Measurements from ENCODE around the gene PLXNB1. TPM values are rescaled to one million over a fixed set of nuclear protein-coding genes. Genes with fewer than 3 reads are reported as not detected.
"Not testable (repeated sequence)": the region's sequence is repeated elsewhere in the genome, so short reads cannot be mapped to it uniquely, and the experiment has no call there.

PLXNB1 gene
- total RNA-seq, 1 donor from 2014 or later, result 11.5 TPM

GRCh38 chr3:48402907-48403306, 27.0 kb downstream of the PLXNB1 start:
- Histone ChIP-seq H3K27ac (ENCODE audit: low read depth, low read length) (peak overlapping the region; percentile 30), H3K9me3 (ENCODE audit: control insufficient read depth in 3 of 3, low read length in 3 of 3) (no peaks in the 10 kb centered on the region), H3K36me3 (ENCODE audit: control insufficient read depth in 3 of 3, insufficient read depth in 3 of 3, low read length in 3 of 3) (peaks cover 0 to 5% (median 0%) of the 10 kb centered on the region in 3 donors)

GRCh38 chr3:48402281-48402732, 27.6 kb downstream of the PLXNB1 start:
- Histone ChIP-seq H3K27ac (ENCODE audit: low read depth, low read length) (peak overlapping the region; percentile 30), H3K9me3 (ENCODE audit: control insufficient read depth in 3 of 3, low read length in 3 of 3) (no peaks in the 10 kb centered on the region), H3K36me3 (ENCODE audit: control insufficient read depth in 3 of 3, insufficient read depth in 3 of 3, low read length in 3 of 3) (peaks cover 0 to 5% (median 0%) of the 10 kb centered on the region in 3 donors), H3K9ac (ENCODE audit: low read depth in 1 of 3, low read length in 3 of 3) (no peak overlapping the region), H3K4me1 (ENCODE audit: control insufficient read depth in 3 of 3, insufficient read depth in 3 of 3, low read length in 3 of 3) (peaks cover 0 to 6% (median 3%) of the 10 kb centered on the region in 3 donors), H3K27me3 (ENCODE audit: control insufficient read depth in 3 of 3, insufficient read depth in 3 of 3, low read length in 3 of 3) (peaks cover 0 to 8% (median 0%) of the 10 kb centered on the region in 3 donors), H3K4me3 (ENCODE audit: low read length in 3 of 3) (no peak overlapping the region)

More at GRCh38 chr3:48402907-48403306, 27.0 kb downstream of the PLXNB1 start:
- Histone ChIP-seq H3K4me1 (ENCODE audit: control insufficient read depth in 3 of 3, insufficient read depth in 3 of 3, low read length in 3 of 3) (peaks cover 0 to 6% (median 3%) of the 10 kb centered on the region in 3 donors), H3K27me3 (ENCODE audit: control insufficient read depth in 3 of 3, insufficient read depth in 3 of 3, low read length in 3 of 3) (peaks cover 0 to 8% (median 0%) of the 10 kb centered on the region in 3 donors), H3K9ac (ENCODE audit: low read depth in 1 of 3, low read length in 3 of 3) (no peak overlapping the region), H3K4me3 (ENCODE audit: low read length in 3 of 3) (no peak overlapping the region)

- not testable (repeated sequence) for H3K9me3 ChIP-seq (ENCODE audit: control insufficient read depth in 3 of 3, low read length in 3 of 3); H3K9ac ChIP-seq (ENCODE audit: low read depth in 1 of 3, low read length in 3 of 3); H3K27ac ChIP-seq (ENCODE audit: low read depth, low read length); H3K4me1 ChIP-seq (ENCODE audit: control insufficient read depth in 3 of 3, insufficient read depth in 3 of 3, low read length in 3 of 3); H3K4me3 ChIP-seq (ENCODE audit: low read length in 3 of 3); H3K36me3 ChIP-seq (ENCODE audit: control insufficient read depth in 3 of 3, insufficient read depth in 3 of 3, low read length in 3 of 3)
- peaks cover 0 to 12% (median 0%) of the 10 kb centered on the region in 3 donors for H3K27me3 ChIP-seq (ENCODE audit: control insufficient read depth in 3 of 3, insufficient read depth in 3 of 3, low read length in 3 of 3)
Observed at GRCh38 chr3:48401434-48401901, 28.4 kb downstream of the PLXNB1 start.

GRCh38 chr3:48400824-48401433, 29.0 kb downstream of the PLXNB1 start:
- Histone ChIP-seq H3K36me3 (ENCODE audit: control insufficient read depth in 3 of 3, insufficient read depth in 3 of 3, low read length in 3 of 3) (no peaks in the 10 kb centered on the region), H3K9me3 (ENCODE audit: control insufficient read depth in 3 of 3, low read length in 3 of 3) (no peaks in the 10 kb centered on the region), H3K27ac (ENCODE audit: low read depth, low read length) (no peak overlapping the region), H3K9ac (ENCODE audit: low read depth in 1 of 3, low read length in 3 of 3) (no peak overlapping the region), H3K27me3 (ENCODE audit: control insufficient read depth in 3 of 3, insufficient read depth in 3 of 3, low read length in 3 of 3) (peaks cover 0 to 12% (median 0%) of the 10 kb centered on the region in 3 donors), H3K4me1 (ENCODE audit: control insufficient read depth in 3 of 3, insufficient read depth in 3 of 3, low read length in 3 of 3) (peaks cover 0 to 6% (median 3%) of the 10 kb centered on the region in 3 donors), H3K4me3 (ENCODE audit: low read length in 3 of 3) (no peak overlapping the region)

GRCh38 chr3:48399387-48400172, 30.3 kb downstream of the PLXNB1 start:
- Histone ChIP-seq H3K27ac (ENCODE audit: low read depth, low read length) (no peak overlapping the region), H3K4me3 (ENCODE audit: low read length in 3 of 3) (no peak overlapping the region), H3K27me3 (ENCODE audit: control insufficient read depth in 3 of 3, insufficient read depth in 3 of 3, low read length in 3 of 3) (peaks cover 0 to 12% (median 0%) of the 10 kb centered on the region in 3 donors), H3K9me3 (ENCODE audit: control insufficient read depth in 3 of 3, low read length in 3 of 3) (no peaks in the 10 kb centered on the region), H3K4me1 (ENCODE audit: control insufficient read depth in 3 of 3, insufficient read depth in 3 of 3, low read length in 3 of 3) (peaks cover 0 to 6% (median 3%) of the 10 kb centered on the region in 3 donors), H3K9ac (ENCODE audit: low read depth in 1 of 3, low read length in 3 of 3) (no peak overlapping the region), H3K36me3 (ENCODE audit: control insufficient read depth in 3 of 3, insufficient read depth in 3 of 3, low read length in 3 of 3) (no peaks in the 10 kb centered on the region)

GRCh38 chr3:48398701-48399386, 31.0 kb downstream of the PLXNB1 start:
- H3K4me3 ChIP-seq (ENCODE audit: low read length in 3 of 3), result no peak overlapping the region
- no peaks in the 10 kb centered on the region for H3K9me3 ChIP-seq (ENCODE audit: control insufficient read depth in 3 of 3, low read length in 3 of 3)
- no peak overlapping the region for H3K27ac ChIP-seq (ENCODE audit: low read depth, low read length)
- no peaks in the 10 kb centered on the region for H3K36me3 ChIP-seq (ENCODE audit: control insufficient read depth in 3 of 3, insufficient read depth in 3 of 3, low read length in 3 of 3)
- no peak overlapping the region for H3K9ac ChIP-seq (ENCODE audit: low read depth in 1 of 3, low read length in 3 of 3)
- H3K4me1 ChIP-seq (ENCODE audit: control insufficient read depth in 3 of 3, insufficient read depth in 3 of 3, low read length in 3 of 3), result peaks cover 0 to 6% (median 3%) of the 10 kb centered on the region in 3 donors
- peaks cover 0 to 12% (median 0%) of the 10 kb centered on the region in 3 donors for H3K27me3 ChIP-seq (ENCODE audit: control insufficient read depth in 3 of 3, insufficient read depth in 3 of 3, low read length in 3 of 3)

GRCh38 chr3:48397767-48398681, 31.9 kb downstream of the PLXNB1 start:
- no peaks in the 10 kb centered on the region for H3K36me3 ChIP-seq (ENCODE audit: control insufficient read depth in 3 of 3, insufficient read depth in 3 of 3, low read length in 3 of 3)
- peaks cover 0 to 12% (median 0%) of the 10 kb centered on the region in 3 donors for H3K27me3 ChIP-seq (ENCODE audit: control insufficient read depth in 3 of 3, insufficient read depth in 3 of 3, low read length in 3 of 3)
- H3K9me3 ChIP-seq (ENCODE audit: control insufficient read depth in 3 of 3, low read length in 3 of 3), result no peaks in the 10 kb centered on the region
- no peak overlapping the region for H3K27ac ChIP-seq (ENCODE audit: low read depth, low read length)
- H3K4me3 ChIP-seq (ENCODE audit: low read length in 3 of 3), result no peak overlapping the region
- no peak overlapping the region for H3K9ac ChIP-seq (ENCODE audit: low read depth in 1 of 3, low read length in 3 of 3)
- H3K4me1 ChIP-seq (ENCODE audit: control insufficient read depth in 3 of 3, insufficient read depth in 3 of 3, low read length in 3 of 3), result peaks cover 0 to 6% (median 3%) of the 10 kb centered on the region in 3 donors

GRCh38 chr3:48395714-48396113, 34.2 kb downstream of the PLXNB1 start:
- Histone ChIP-seq H3K9ac (ENCODE audit: low read depth in 1 of 3, low read length in 3 of 3) (no peak overlapping the region), H3K36me3 (ENCODE audit: control insufficient read depth in 3 of 3, insufficient read depth in 3 of 3, low read length in 3 of 3) (no peaks in the 10 kb centered on the region), H3K27ac (ENCODE audit: low read depth, low read length) (no peak overlapping the region), H3K27me3 (ENCODE audit: control insufficient read depth in 3 of 3, insufficient read depth in 3 of 3, low read length in 3 of 3) (peaks cover 0 to 12% (median 0%) of the 10 kb centered on the region in 3 donors), H3K4me3 (ENCODE audit: low read length in 3 of 3) (no peak overlapping the region), H3K9me3 (ENCODE audit: control insufficient read depth in 3 of 3, low read length in 3 of 3) (no peaks in the 10 kb centered on the region), H3K4me1 (ENCODE audit: control insufficient read depth in 3 of 3, insufficient read depth in 3 of 3, low read length in 3 of 3) (no peaks in the 10 kb centered on the region)

GRCh38 chr3:48394391-48394790, 35.5 kb downstream of the PLXNB1 start:
- no peaks in the 10 kb centered on the region for H3K36me3 ChIP-seq (ENCODE audit: control insufficient read depth in 3 of 3, insufficient read depth in 3 of 3, low read length in 3 of 3)
- H3K27ac ChIP-seq (ENCODE audit: low read depth, low read length), result no peak overlapping the region

More at GRCh38 chr3:48394391-48394790, 35.5 kb downstream of the PLXNB1 start:
- Histone ChIP-seq H3K4me1 (ENCODE audit: control insufficient read depth in 3 of 3, insufficient read depth in 3 of 3, low read length in 3 of 3) (no peaks in the 10 kb centered on the region), H3K9me3 (ENCODE audit: control insufficient read depth in 3 of 3, low read length in 3 of 3) (no peaks in the 10 kb centered on the region), H3K4me3 (ENCODE audit: low read length in 3 of 3) (no peak overlapping the region), H3K9ac (ENCODE audit: low read depth in 1 of 3, low read length in 3 of 3) (no peak overlapping the region), H3K27me3 (ENCODE audit: control insufficient read depth in 3 of 3, insufficient read depth in 3 of 3, low read length in 3 of 3) (peaks cover 0 to 9% (median 0%) of the 10 kb centered on the region in 3 donors)

All from skeletal muscle tissue (tissue), 4 donors.